Endothelial cell of umbilical vein (primary cell): Measurements from ENCODE around the gene SLC25A18. TPM values are rescaled to one million over a fixed set of nuclear protein-coding genes. Genes with fewer than 3 reads are reported as not detected.

Source experiments
- BruUV-seq: library from RNA; stranded (reverse); fragments of 400-500 nt; replicated peaks from 2 replicates; lab custom pipeline; 2021; lab: Mats Ljungman, UMichigan
- CTCF ChIA-PET: fragments of 300-600, 350-600 bp; sonication (Branson Sonifier 250); formaldehyde crosslinking; loops from one replicate; lab custom pipeline; 2021; ENCODE audit warnings: antibody characterized with exemption, inconsistent platforms; lab: Charles Lee
- POLR2A ChIA-PET: fragments of 300-600, 350-600 bp; sonication (Branson Sonifier 250); formaldehyde crosslinking; loops from one replicate; lab custom pipeline; 2021; ENCODE audit warnings: antibody characterized with exemption, inconsistent platforms; lab: Charles Lee
- DNase-seq: peaks from one replicate; pipeline ENCODE4 v3.0.0-alpha.2; 2011; ENCODE audit warnings: low read depth, low spot score
- FAIRE-seq: peaks from 2 replicates; lab custom pipeline; 2011; peaks lifted over from hg19 to GRCh38; lab: Jason Lieb, UNC
- H2AFZ ChIP-seq: 2 replicates; pipeline ENCODE4 v1.6.0; 2012; ENCODE audit warnings: low read depth, low read length, control low read depth, inconsistent platforms
- H3K27ac ChIP-seq: 2 replicates; pipeline ENCODE4 v1.5.1; 2011; ENCODE audit warnings: low read depth, mild to moderate bottlenecking, control low read depth, low read length, moderate library complexity; ENCODE audit not compliant: insufficient read depth
- H3K27me3 ChIP-seq, 2 experiments: 2 replicates each; pipeline versions ENCODE4 v1.6.0 to v1.6.1; 2011; ENCODE audit warnings: low read length in 2 of 2, mixed read lengths in 1 of 2; ENCODE audit not compliant: control insufficient read depth in 2 of 2, insufficient read depth in 2 of 2
- H3K36me3 ChIP-seq, 2 experiments: 2 replicates in 1 of 2; 3 replicates in 1 of 2; pipeline ENCODE4 v1.5.1; 2011; ENCODE audit warnings: low read length in 2 of 2, mild to moderate bottlenecking in 1 of 2, moderate library complexity in 1 of 2; ENCODE audit not compliant: control insufficient read depth in 2 of 2, insufficient read depth in 2 of 2; ENCODE audit errors: extremely low read depth in 1 of 2
- H3K4me1 ChIP-seq: 3 replicates; pipeline ENCODE4 v1.5.1; 2011; ENCODE audit warnings: mild to moderate bottlenecking, low read length; ENCODE audit not compliant: control insufficient read depth, insufficient read depth; ENCODE audit errors: extremely low read depth
- H3K4me2 ChIP-seq: 2 replicates; pipeline ENCODE4 v1.6.1; 2011; ENCODE audit warnings: low read length, control low read depth, mixed read lengths; ENCODE audit not compliant: insufficient read depth
- H3K4me3 ChIP-seq, 3 experiments: fragments of 200-600 bp in 1 of 3; sonication (generic), shearing (Covaris generic) in 1 of 3; replicated peaks in 1 of 3; 2 replicates each; pipeline ENCODE4 v1.5.1; 2011 to 2016; ENCODE audit warnings: control low read depth in 3 of 3, low read length in 3 of 3, mild to moderate bottlenecking in 2 of 3, inconsistent platforms in 1 of 3, low read depth in 1 of 3, moderate library complexity in 1 of 3; ENCODE audit not compliant: insufficient read depth in 1 of 3
- H3K79me2 ChIP-seq: 2 replicates; pipeline ENCODE4 v1.6.0; 2012; ENCODE audit warnings: low read length, inconsistent platforms; ENCODE audit not compliant: control insufficient read depth, insufficient read depth
- H3K9ac ChIP-seq: replicated peaks from 2 replicates; pipeline ENCODE3; 2011; ENCODE audit warnings: low read length, control low read depth; ENCODE audit not compliant: insufficient read depth; ENCODE audit errors: extremely low read depth
- H3K9me1 ChIP-seq: replicated peaks from 3 replicates; pipeline ENCODE4 v1.6.0; 2011; ENCODE audit warnings: mild to moderate bottlenecking, low read length; ENCODE audit not compliant: control insufficient read depth, insufficient read depth; ENCODE audit errors: extremely low read depth
- H3K9me3 ChIP-seq: replicated peaks from 2 replicates; pipeline ENCODE4 v1.5.1; 2012; ENCODE audit warnings: low read length, inconsistent platforms; ENCODE audit not compliant: control insufficient read depth, insufficient read depth
- H4K20me1 ChIP-seq: replicated peaks from 2 replicates; pipeline ENCODE3; 2011; ENCODE audit warnings: mild to moderate bottlenecking, low read length; ENCODE audit not compliant: control insufficient read depth, insufficient read depth; ENCODE audit errors: extremely low read depth
- CTCF ChIP-seq, 2 donors: IDR thresholded peaks; 1 replicate in 1 of 2; 2 replicates in 1 of 2; pipeline ENCODE4 v1.5.1; 2011; ENCODE audit warnings: low read length in 2 of 2, mild to moderate bottlenecking in 2 of 2, moderate library complexity in 2 of 2, control low read depth in 1 of 2, inconsistent platforms in 1 of 2, low read depth in 1 of 2; ENCODE audit not compliant: insufficient read depth in 1 of 2; ENCODE audit errors: extremely low read depth in 1 of 2
- EZH2 ChIP-seq: IDR thresholded peaks from 2 replicates; pipeline ENCODE4 v1.6.1; 2012; ENCODE audit warnings: borderline replicate concordance, low read depth, mild to moderate bottlenecking, moderate library complexity, low read length, inconsistent platforms; ENCODE audit not compliant: severe bottlenecking
- FOS ChIP-seq: IDR thresholded peaks from 2 replicates; pipeline ENCODE4 v1.6.1; 2011; ENCODE audit warnings: mild to moderate bottlenecking, low read length, moderate library complexity, borderline replicate concordance; ENCODE audit not compliant: insufficient read depth
- GATA2 ChIP-seq: IDR thresholded peaks from 2 replicates; pipeline ENCODE4 v1.7.0; 2011; ENCODE audit warnings: low read depth, mild to moderate bottlenecking, moderate library complexity, mixed read lengths, low read length; ENCODE audit not compliant: insufficient read length, insufficient read depth
- JUN ChIP-seq: IDR thresholded peaks from 2 replicates; pipeline ENCODE4 v1.6.1; 2011; ENCODE audit warnings: borderline replicate concordance, low read depth; ENCODE audit not compliant: insufficient read length, insufficient read depth
- MAX ChIP-seq: IDR thresholded peaks from 2 replicates; pipeline ENCODE4 v1.6.1; 2011; ENCODE audit not compliant: insufficient read depth, insufficient read length
- MYC ChIP-seq: IDR thresholded peaks from one replicate; pipeline ENCODE4 v1.6.1; 2011; ENCODE audit warnings: mild to moderate bottlenecking, low read depth, low read length
- POLR2A ChIP-seq: IDR thresholded peaks from 2 replicates; pipeline ENCODE4 v1.6.1; 2012; ENCODE audit warnings: low read depth, mild to moderate bottlenecking, control low read depth, low read length
- POLR2AphosphoS5 ChIP-seq: IDR thresholded peaks from 2 replicates; pipeline ENCODE4 v1.6.1; 2012; ENCODE audit warnings: low read depth, mild to moderate bottlenecking, control low read depth, low read length, moderate library complexity; ENCODE audit not compliant: insufficient read depth
- dilution Hi-C: fragments of 300-500 bp; cut with MboI; formaldehyde crosslinking; loops from one replicate; pipeline ENCODE4 v1.15.0; 2019; ENCODE audit warnings: low sequenced_read_pairs; ENCODE audit not compliant: extremely low pct_ligation_motif_present
- intact Hi-C: fragments of 100-400 bp; cut with micrococcal nuclease; formaldehyde crosslinking; loops from one replicate; pipeline ENCODE4 v1.10.0; 2022
- polyA plus RNA-seq, 4 experiments: library from polyadenylated mRNA; depleted of rRNA in 3 of 4; stranded (reverse) in 3 of 4; unstranded in 1 of 4; fragments of >200 nt; gene quantifications; 2 replicates each; pipeline versions ENCODE4 v1.2.1 to v1.2.3, GENCODE V29; 2011 to 2012; ENCODE audit warnings: missing spikeins in 1 of 4
- total RNA-seq: library from RNA; stranded (reverse); gene quantifications from 2 replicates; pipeline ENCODE4 v1.2.3, GENCODE V29; 2021

Gene SLC25A18
- total and polyA plus RNA-seq, 2 donors (not counting 3 experiments of a cell fraction or from before 2014, with no cell fraction given): not detected

GRCh38 chr22:17552737-17553136 lies 10.6 kb upstream of the SLC25A18 start:
- DNase-seq: no peak
- no peak for FAIRE-seq
- Histone ChIP-seq H3K36me3 (no peaks in the 10 kb centered on the region), H3K9me1 (no peaks in the 10 kb centered on the region), H3K27ac (no peak overlapping the region), H4K20me1 (no peaks in the 10 kb centered on the region), H3K9me3 (no peaks in the 10 kb centered on the region), H3K79me2 (no peaks in the 10 kb centered on the region), H3K9ac (no peak overlapping the region), H3K27me3 (peaks cover 3 to 4% of the 10 kb centered on the region in 2 experiments), H3K4me2 (no peak overlapping the region), H3K4me1 (no peaks in the 10 kb centered on the region), H2AFZ (no peak overlapping the region), H3K4me3 (no peak overlapping the region)
- TF ChIP-seq POLR2A (no peak), POLR2AphosphoS5 (no peak), MYC (no peak), MAX (no peak)
- no TSS peak for BruUV-seq
- intact Hi-C loops (loop anchor here (10.0 kb wide), 1 partner anchor 152 kb away; no protein-coding TSS in a partner anchor), dilution Hi-C loops (no loop called here)
- POLR2A ChIA-PET: no interaction called here
- CTCF ChIA-PET: interaction anchor here (0.6 to 1.4 kb wide), 2 partner anchors 9 to 246 kb away, joined by 3 read pairs; no protein-coding TSS in a partner anchor

- BruUV-seq: no TSS peak
- DNase-seq (no peak), FAIRE-seq (no peak)
- no peaks in the 10 kb centered on the region for H3K4me1 ChIP-seq
- H3K9me3 ChIP-seq: no peaks in the 10 kb centered on the region
- H3K9ac ChIP-seq: no peak overlapping the region
- H3K79me2 ChIP-seq: no peaks in the 10 kb centered on the region
- ChIA-PET CTCF (no interaction called here), POLR2A (no interaction called here)
- TF ChIP-seq FOS (no peak), CTCF (IDR thresholded peaks at IDR 0.05; ENCODE audit: extremely low read depth in 1 of 2, insufficient read depth in 1 of 2, low read depth in 1 of 2, low read length in 2 of 2) (no peak), MAX (no peak), EZH2 (no peak), JUN (no peak), MYC (no peak), GATA2 (no peak), POLR2A (no peak), POLR2AphosphoS5 (no peak)
- H3K4me2 ChIP-seq: no peak overlapping the region
- dilution Hi-C loops: no loop called here
- no peaks in the 10 kb centered on the region for H3K36me3 ChIP-seq
- peaks cover 3 to 4% of the 10 kb centered on the region in 2 experiments for H3K27me3 ChIP-seq
- no peak overlapping the region for H3K4me3 ChIP-seq
- H4K20me1 ChIP-seq: no peaks in the 10 kb centered on the region
- H3K9me1 ChIP-seq: no peaks in the 10 kb centered on the region
- no peak overlapping the region for H2AFZ ChIP-seq
- H3K27ac ChIP-seq: no peak overlapping the region
- intact Hi-C loops: loop anchor here (10.0 kb wide), 1 partner anchor 150 kb away; no protein-coding TSS in a partner anchor
Observed at GRCh38 chr22:17554814-17555213, 8.5 kb upstream of the SLC25A18 start.
